Neural cell (in vitro differentiated cells): ENCODE results near the gene CTNNBL1. TPM values are rescaled to one million over a fixed set of nuclear protein-coding genes. Genes with fewer than 3 reads are reported as not detected.
A peak's percentile ranks its signal among the peaks of the same experiment; 100 is the strongest.

ENCODE experiments used
- H2AFZ ChIP-seq: fragments of 200-600, 300-800 bp; sonication (generic), shearing (Covaris generic); 2 replicates; pipeline ENCODE4 v1.6.0; 2014; ENCODE audit warnings: low read depth, mild to moderate bottlenecking, antibody characterized with exemption, low read length, moderate library complexity
- H3F3A ChIP-seq: fragments of 200-600 bp; shearing (Covaris generic); 2 replicates; pipeline ENCODE4 v1.6.1; 2016; ENCODE audit warnings: mild to moderate bottlenecking, moderate library complexity, mixed read lengths, antibody characterized with exemption, low read length; ENCODE audit not compliant: insufficient read depth, poor library complexity, severe bottlenecking
- H3K27ac ChIP-seq: fragments of 200-600, 300-800 bp; sonication (generic), shearing (Covaris generic); 2 replicates; pipeline ENCODE4 v1.5.1; 2014; ENCODE audit warnings: mild to moderate bottlenecking, low read length, moderate library complexity
- H3K27me3 ChIP-seq: fragments of 300-800, 200-600 bp; sonication (generic), shearing (Covaris generic); 2 replicates; pipeline ENCODE4 v1.6.0; 2014; ENCODE audit warnings: mild to moderate bottlenecking, low read depth, low read length, moderate library complexity; ENCODE audit not compliant: insufficient read depth
- H3K36me3 ChIP-seq: fragments of 300-800, 200-600 bp; sonication (generic), shearing (Covaris generic); 2 replicates; pipeline ENCODE4 v1.5.1; 2014; ENCODE audit warnings: mild to moderate bottlenecking, antibody characterized with exemption, low read length, moderate library complexity; ENCODE audit not compliant: insufficient read depth
- H3K4me2 ChIP-seq: fragments of 300-800, 200-600 bp; sonication (generic), shearing (Covaris generic); 2 replicates; pipeline ENCODE4 v1.6.0; 2014; ENCODE audit warnings: mild to moderate bottlenecking, low read length
- H3K4me3 ChIP-seq: fragments of 300-800, 200-600 bp; sonication (generic), shearing (Covaris generic); 2 replicates; pipeline ENCODE4 v1.5.1; 2014; ENCODE audit warnings: mild to moderate bottlenecking, low read length, moderate library complexity
- H3K79me2 ChIP-seq: fragments of 200-600 bp; shearing (Covaris generic); replicated peaks from 2 replicates; pipeline ENCODE4 v1.6.0; 2014; ENCODE audit warnings: mild to moderate bottlenecking, low read length, moderate library complexity; ENCODE audit not compliant: insufficient read depth
- H3K9ac ChIP-seq: fragments of 300-800, 200-600 bp; sonication (generic), shearing (Covaris generic); 2 replicates; pipeline ENCODE4 v1.6.1; 2016; ENCODE audit warnings: mild to moderate bottlenecking, low read length, mixed read lengths
- H3K9me2 ChIP-seq: fragments of 200-600 bp; shearing (Covaris generic); 2 replicates; pipeline ENCODE4 v1.6.1; 2016; ENCODE audit warnings: mild to moderate bottlenecking, low read length, mixed read lengths; ENCODE audit not compliant: insufficient read depth
- H3K9me3 ChIP-seq: fragments of 200-600, 300-800 bp; sonication (generic), shearing (Covaris generic); 2 replicates; pipeline ENCODE4 v1.6.1; 2016; ENCODE audit warnings: mild to moderate bottlenecking, mixed run types, low read length, moderate library complexity, mixed read lengths
- H4K20me1 ChIP-seq: fragments of 200-600 bp; shearing (Covaris generic); 2 replicates; pipeline ENCODE4 v1.6.1; 2016; ENCODE audit warnings: mild to moderate bottlenecking, mixed run types; ENCODE audit not compliant: insufficient read depth
- CTCF ChIP-seq: fragments of 450-650 bp; IDR thresholded peaks from 2 replicates; pipeline ENCODE4 v1.5.1; 2014; ENCODE audit warnings: antibody characterized with exemption, mild to moderate bottlenecking, moderate library complexity; ENCODE audit not compliant: poor library complexity, severe bottlenecking
- EP300 ChIP-seq: fragments of 450-650 bp; conservative IDR thresholded peaks from 2 replicates; pipeline ENCODE4 v1.6.1; 2014; ENCODE audit warnings: antibody characterized with exemption, mild to moderate bottlenecking, moderate library complexity; ENCODE audit not compliant: poor library complexity, severe bottlenecking
- EZH2 ChIP-seq: fragments of 200-600, 300-800 bp; shearing (Covaris generic), sonication (generic); IDR thresholded peaks from 2 replicates; pipeline ENCODE4 v1.6.1; 2014; ENCODE audit warnings: antibody characterized with exemption, low read length, borderline replicate concordance, mild to moderate bottlenecking; ENCODE audit not compliant: insufficient read depth, poor library complexity, severe bottlenecking
- MXI1 ChIP-seq: fragments of 450-650 bp; conservative IDR thresholded peaks from 2 replicates; pipeline ENCODE4 v1.6.1; 2014; ENCODE audit warnings: antibody characterized with exemption, mild to moderate bottlenecking; ENCODE audit not compliant: poor library complexity, severe bottlenecking
- POLR2AphosphoS5 ChIP-seq: IDR thresholded peaks from 2 replicates; pipeline ENCODE4 v1.6.1; 2012
- RAD21 ChIP-seq: fragments of 450-650 bp; conservative IDR thresholded peaks from 2 replicates; pipeline ENCODE4 v1.6.1; 2014; ENCODE audit warnings: antibody characterized with exemption, mild to moderate bottlenecking, moderate library complexity
- SMC3 ChIP-seq: fragments of 450-650 bp; conservative IDR thresholded peaks from 2 replicates; pipeline ENCODE4 v1.6.1; 2014; ENCODE audit warnings: antibody characterized with exemption, mild to moderate bottlenecking, moderate library complexity; ENCODE audit not compliant: poor library complexity
- TAF1 ChIP-seq: IDR thresholded peaks from 2 replicates; pipeline ENCODE4 v1.6.1; 2012; ENCODE audit warnings: low read depth
- polyA plus RNA-seq: library from polyadenylated mRNA; depleted of rRNA; stranded (reverse); fragments of >200 nt; gene quantifications from 2 replicates; pipeline ENCODE4 v1.2.3, GENCODE V29; 2014

The CTNNBL1 gene
- polyA plus RNA-seq, 1 donor from 2014 or later: 32.6 TPM

DNA sequence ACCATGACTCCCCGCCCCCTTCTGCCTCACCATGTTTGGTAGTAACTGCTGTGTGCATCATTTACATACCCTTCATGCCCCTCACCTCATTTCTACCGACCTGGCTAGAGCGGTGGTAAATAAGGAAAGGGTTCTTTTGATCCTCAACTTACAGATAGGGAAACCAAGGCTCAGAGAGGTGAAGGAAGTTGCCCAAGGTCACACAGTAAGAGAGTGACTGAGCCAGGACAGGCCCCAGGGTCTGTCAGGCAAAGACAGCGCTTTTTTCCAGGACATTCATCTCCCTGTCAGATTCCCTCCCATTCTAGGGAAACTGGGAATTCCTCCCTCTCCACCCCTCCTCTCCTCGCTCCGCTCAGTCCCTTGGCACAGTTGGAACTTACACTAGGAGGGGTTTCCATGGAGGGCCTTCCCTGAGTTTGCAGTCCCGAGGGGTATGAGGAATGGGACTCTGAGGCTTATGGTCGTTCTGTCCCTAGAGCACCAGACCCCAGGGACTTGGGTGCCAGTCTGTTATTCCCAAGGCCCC lies 211.1 kb downstream of the CTNNBL1 start:
- H3K27ac ChIP-seq: no peak overlapping the region
- no peak overlapping the region for H2AFZ ChIP-seq
- no peaks in the 10 kb centered on the region for H3K9me3 ChIP-seq
- no peaks in the 10 kb centered on the region for H3K79me2 ChIP-seq
- no peak overlapping the region for H3K4me2 ChIP-seq
- no peaks in the 10 kb centered on the region for H3F3A ChIP-seq
- no peaks in the 10 kb centered on the region for H4K20me1 ChIP-seq
- H3K9ac ChIP-seq: peak overlapping the region; percentile 55
- H3K9me2 ChIP-seq: no peaks in the 10 kb centered on the region
- H3K27me3 ChIP-seq: no peaks in the 10 kb centered on the region
- no peaks in the 10 kb centered on the region for H3K36me3 ChIP-seq
- no peak for TF ChIP-seq MXI1
- no peak for TF ChIP-seq EP300
- TF ChIP-seq CTCF: no peak
- no peak for TF ChIP-seq EZH2
- no peak for TF ChIP-seq TAF1
- TF ChIP-seq SMC3: no peak
- no peak for TF ChIP-seq POLR2AphosphoS5
- peak overlapping the region; percentile 64 for H3K4me3 ChIP-seq

- Histone ChIP-seq H3K27me3 (no peaks in the 10 kb centered on the region), H3K9ac (peak overlapping the region; percentile 47), H3K79me2 (no peaks in the 10 kb centered on the region), H3K9me2 (no peaks in the 10 kb centered on the region), H3K9me3 (no peaks in the 10 kb centered on the region), H4K20me1 (no peaks in the 10 kb centered on the region), H2AFZ (no peak overlapping the region), H3K4me2 (peak overlapping the region; percentile 10), H3K27ac (peak overlapping the region; percentile 12), H3K4me3 (peak overlapping the region; percentile 64), H3K36me3 (no peaks in the 10 kb centered on the region), H3F3A (no peaks in the 10 kb centered on the region)
- TF ChIP-seq EZH2: no peak
- TF ChIP-seq CTCF: no peak
- no peak for TF ChIP-seq EP300
- TF ChIP-seq MXI1: no peak
- TF ChIP-seq POLR2AphosphoS5: no peak
- TF ChIP-seq SMC3: no peak
- no peak for TF ChIP-seq RAD21
- TF ChIP-seq TAF1: no peak
These were observed 212.1 kb downstream of the CTNNBL1 start for GRCh38 chr20:37905671-37906613.
